ENCODE measurements around the gene EPHB1.

EPHB1 gene

DNA sequence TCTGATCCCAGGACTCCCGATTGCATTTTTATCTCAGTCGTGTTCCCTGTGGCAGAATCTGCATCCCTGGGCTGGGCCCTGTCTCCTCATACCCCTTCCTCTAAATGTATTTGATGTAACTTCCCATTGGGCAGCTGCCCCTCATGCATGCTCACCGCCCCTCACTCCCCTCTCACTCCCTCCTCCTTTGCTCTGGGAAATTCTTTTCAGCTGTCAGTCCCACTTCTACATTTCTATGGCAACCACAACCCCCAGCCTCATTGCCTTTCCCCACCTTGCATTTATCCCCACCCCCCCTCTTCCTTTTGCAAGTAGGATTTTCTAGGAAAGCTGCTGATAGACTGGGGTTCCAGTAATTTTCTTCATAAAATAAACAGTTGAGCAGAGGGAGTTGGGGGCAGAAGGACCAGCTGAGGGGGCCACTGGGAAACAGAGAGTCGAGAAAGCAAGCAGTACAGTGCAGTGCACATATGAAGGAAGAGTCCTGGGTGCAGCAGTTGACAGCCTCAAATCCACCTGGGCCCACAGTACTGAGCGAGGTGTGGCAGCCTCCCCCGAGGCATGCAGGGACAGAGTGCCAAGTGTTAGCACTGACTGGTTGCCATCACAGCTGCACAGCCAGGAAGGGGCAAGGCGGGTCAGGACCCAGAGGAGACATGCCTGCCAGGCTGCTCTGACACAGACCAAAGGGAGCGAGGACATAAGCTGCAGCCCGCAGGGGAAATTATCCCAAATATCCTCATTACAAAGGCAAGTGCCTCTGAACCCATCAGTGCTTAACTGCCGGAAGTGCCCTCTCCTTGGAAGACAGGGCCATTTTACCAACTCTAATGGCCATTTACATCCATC lies 476.3 kb downstream of the EPHB1 start:
- Histone ChIP-seq H3K9ac (ENCODE audit: low read length) (no peak overlapping the region), H3K4me1 (ENCODE audit: control insufficient read depth, insufficient read depth, low read length) (no peaks in the 10 kb centered on the region), H3K9me3 (ENCODE audit: control insufficient read depth, low read length) (no peaks in the 10 kb centered on the region), H3K4me3 (ENCODE audit: low read length) (no peak overlapping the region), H3K36me3 (ENCODE audit: control insufficient read depth, insufficient read depth, low read length, severe bottlenecking) (no peaks in the 10 kb centered on the region), H3K27me3 (replicated peaks; ENCODE audit: control insufficient read depth, insufficient read depth, low read length) (peaks cover 25% of the 10 kb centered on the region)
- no peak for DNase-seq (ENCODE audit: low read depth)

DNA sequence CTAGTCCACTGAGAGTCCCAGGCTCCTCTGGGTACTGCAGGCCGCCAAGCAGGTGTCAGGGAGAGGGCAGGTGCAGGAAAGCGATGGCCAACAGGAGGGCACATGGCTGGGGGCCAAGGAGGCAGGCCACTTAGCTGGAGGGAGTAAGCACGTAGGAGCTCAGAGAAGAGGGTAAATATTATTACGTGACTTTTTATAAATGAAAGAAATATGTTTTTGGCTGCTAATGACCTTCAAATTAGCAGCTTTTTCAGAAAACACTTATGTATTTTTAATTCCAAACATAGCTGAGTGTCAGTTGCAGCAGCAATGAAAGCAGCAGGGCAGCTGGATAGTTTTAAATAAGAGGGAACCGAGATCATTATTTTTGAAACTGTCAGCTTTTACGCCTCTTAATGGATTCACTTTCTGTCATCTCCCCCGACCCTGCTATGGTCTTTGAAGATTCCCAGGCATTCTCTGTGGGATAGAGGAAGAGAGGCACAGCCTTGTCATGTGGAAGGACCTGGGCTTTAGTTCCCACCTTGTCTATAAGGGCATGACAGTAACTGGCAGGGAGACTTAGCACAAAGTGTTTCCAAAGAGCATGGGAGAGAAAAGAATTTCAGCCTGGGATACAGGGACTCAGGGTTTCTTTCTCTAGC lies 477.1 kb downstream of the EPHB1 start:
- Histone ChIP-seq H3K27me3 (replicated peaks; ENCODE audit: control insufficient read depth, insufficient read depth, low read length) (peaks cover 25% of the 10 kb centered on the region), H3K36me3 (ENCODE audit: control insufficient read depth, insufficient read depth, low read length, severe bottlenecking) (no peaks in the 10 kb centered on the region), H3K9ac (ENCODE audit: low read length) (no peak overlapping the region), H3K4me1 (ENCODE audit: control insufficient read depth, insufficient read depth, low read length) (no peaks in the 10 kb centered on the region), H3K9me3 (ENCODE audit: control insufficient read depth, low read length) (no peaks in the 10 kb centered on the region), H3K4me3 (ENCODE audit: low read length) (no peak overlapping the region)
- DNase-seq (ENCODE audit: low read depth) = no peak

DNA sequence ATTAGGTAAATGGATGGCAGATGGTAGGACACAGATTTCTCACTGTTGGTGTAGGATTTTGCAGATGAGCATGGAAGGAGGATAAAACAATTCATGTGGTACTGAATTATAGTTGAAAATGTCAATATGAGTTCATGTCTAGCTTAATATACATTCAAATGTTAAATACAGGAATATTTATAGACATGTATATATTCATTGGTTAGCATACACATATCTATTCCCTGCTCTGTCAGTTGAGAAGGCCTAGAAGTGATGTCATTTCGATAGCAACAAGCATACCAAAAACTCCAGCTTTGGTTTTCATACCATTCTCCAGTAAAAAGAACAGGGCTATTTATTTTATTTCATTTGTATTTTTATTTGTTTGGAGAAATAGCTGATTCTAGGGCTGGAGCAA lies 497.1 kb downstream of the EPHB1 start:
- H3K9ac ChIP-seq (ENCODE audit: low read length) = no peak overlapping the region
- H3K36me3 ChIP-seq (ENCODE audit: control insufficient read depth, insufficient read depth, low read length, severe bottlenecking) = no peaks in the 10 kb centered on the region
- H3K4me3 ChIP-seq (ENCODE audit: low read length) = no peak overlapping the region
- H3K9me3 ChIP-seq (ENCODE audit: control insufficient read depth, low read length) = peaks cover 3% of the 10 kb centered on the region
- no peaks in the 10 kb centered on the region for H3K4me1 ChIP-seq (ENCODE audit: control insufficient read depth, insufficient read depth, low read length)
- no peaks in the 10 kb centered on the region for H3K27me3 ChIP-seq (replicated peaks; ENCODE audit: control insufficient read depth, insufficient read depth, low read length)
- no peak for DNase-seq (ENCODE audit: low read depth)

DNA sequence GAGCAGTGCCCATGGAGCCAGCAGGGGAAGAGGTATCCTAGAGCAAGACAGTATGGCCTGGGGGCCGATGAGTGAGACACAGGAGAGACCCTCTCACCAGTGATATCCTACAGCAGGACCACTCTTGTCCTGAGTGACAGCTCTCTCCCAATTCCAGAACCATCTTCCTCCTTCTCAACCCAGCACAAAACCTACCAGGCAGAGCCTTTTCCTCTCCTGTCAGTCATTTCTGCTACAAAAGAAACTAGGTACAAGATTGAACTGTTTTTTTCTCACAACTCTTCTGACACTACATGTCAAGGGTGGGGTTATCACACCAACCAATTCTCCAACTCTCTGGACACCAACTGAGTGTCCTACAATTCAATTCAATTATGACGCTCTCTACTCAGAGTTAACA lies 506.6 kb downstream of the EPHB1 start:
- peaks cover 7% of the 10 kb centered on the region for H3K27me3 ChIP-seq (replicated peaks; ENCODE audit: control insufficient read depth, insufficient read depth, low read length)
- no peak for DNase-seq (ENCODE audit: low read depth)
- H3K4me1 ChIP-seq (ENCODE audit: control insufficient read depth, insufficient read depth, low read length) = no peaks in the 10 kb centered on the region

DNA sequence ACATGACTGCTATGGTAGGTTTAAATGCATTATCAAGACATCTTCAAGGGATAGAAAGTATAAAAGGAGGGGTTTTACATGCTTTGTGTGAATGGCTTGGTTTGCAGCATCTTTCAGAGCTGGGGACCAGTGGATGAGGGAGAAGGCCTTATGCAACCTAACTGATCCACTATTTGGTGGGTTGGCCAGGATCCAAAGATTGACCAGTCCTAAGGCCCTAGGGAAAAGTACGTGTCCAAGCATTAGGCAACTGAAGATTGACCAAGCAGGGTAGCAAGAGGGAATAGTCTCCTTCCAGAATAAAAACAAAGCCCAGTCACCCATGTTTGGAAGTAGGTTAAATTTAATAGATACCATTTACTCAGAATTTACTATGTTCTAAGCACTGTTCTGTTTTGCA lies 509.3 kb downstream of the EPHB1 start:
- no peak overlapping the region for H3K4me3 ChIP-seq (ENCODE audit: low read length)
- no peaks in the 10 kb centered on the region for H3K36me3 ChIP-seq (ENCODE audit: control insufficient read depth, insufficient read depth, low read length, severe bottlenecking)
- H3K4me1 ChIP-seq (ENCODE audit: control insufficient read depth, insufficient read depth, low read length) = no peaks in the 10 kb centered on the region
- DNase-seq (ENCODE audit: low read depth) = no peak
- no peak overlapping the region for H3K9ac ChIP-seq (ENCODE audit: low read length)
- peaks cover 16% of the 10 kb centered on the region for H3K9me3 ChIP-seq (ENCODE audit: control insufficient read depth, low read length)
- H3K27me3 ChIP-seq (replicated peaks; ENCODE audit: control insufficient read depth, insufficient read depth, low read length) = peaks cover 7% of the 10 kb centered on the region

More for the DNA sequence above, 506.6 kb downstream of the EPHB1 start:
- Histone ChIP-seq H3K9ac (ENCODE audit: low read length) (no peak overlapping the region), H3K36me3 (ENCODE audit: control insufficient read depth, insufficient read depth, low read length, severe bottlenecking) (no peaks in the 10 kb centered on the region), H3K9me3 (ENCODE audit: control insufficient read depth, low read length) (peaks cover 16% of the 10 kb centered on the region), H3K4me3 (ENCODE audit: low read length) (no peak overlapping the region)

Measured in adipocyte (in vitro differentiated cells).